Stimulated activated CD4-positive, alpha-beta T cell treated with anti-CD3 and anti-CD28 coated beads, Interleukin-12 subunit alpha, Interleukin-12 subunit beta, amount 100 ng/mL, for 48 hours (primary cell): ENCODE measurements around the gene HLA-DRB5.
"Not testable (repeated sequence)": the region's sequence is repeated elsewhere in the genome, so short reads cannot be mapped to it uniquely, and the experiment has no call there.

Experiments used
- DNase-seq, 3 donors: peaks; one replicate each; pipeline ENCODE4 v3.0.0-alpha.2; 2020; ENCODE audit warnings: low read depth in 2 of 3, low spot score in 1 of 3

HLA-DRB5 gene

GRCh38 chr6:32517654-32518445, 12.2 kb downstream of the HLA-DRB5 start:
- no peak for DNase-seq

- DNase-seq, result no peak
Measured at GRCh38 chr6:32501016-32501415, 29.1 kb downstream of the HLA-DRB5 start.

- no peak for DNase-seq
Measured at GRCh38 chr6:32492351-32492750, 37.7 kb downstream of the HLA-DRB5 start.

- DNase-seq, result no peak
Measured at GRCh38 chr6:32491700-32492099, 38.4 kb downstream of the HLA-DRB5 start.

- no peak for DNase-seq
Measured at GRCh38 chr6:32488083-32488482, 42.0 kb downstream of the HLA-DRB5 start.

- no peak for DNase-seq
Measured at GRCh38 chr6:32484614-32484998, 45.5 kb downstream of the HLA-DRB5 start.

- no peak for DNase-seq
Measured at GRCh38 chr6:32483968-32484613, 46.0 kb downstream of the HLA-DRB5 start.

GRCh38 chr6:32475392-32476206, 54.5 kb downstream of the HLA-DRB5 start:
- no peak for DNase-seq

GRCh38 chr6:32473376-32474348, 56.4 kb downstream of the HLA-DRB5 start:
- DNase-seq, result not testable (repeated sequence)

- no peak for DNase-seq
Measured at GRCh38 chr6:32472781-32473375, 57.2 kb downstream of the HLA-DRB5 start.

- DNase-seq, result not testable (repeated sequence)
Measured at GRCh38 chr6:32467743-32468503, 62.2 kb downstream of the HLA-DRB5 start.
